Stimulated activated CD8-positive, alpha-beta memory T cell treated with anti-CD3 and anti-CD28 coated beads, Interleukin-2, amount 100 ng/mL, for 48 hours (primary cell): ENCODE results near the gene STRA8.
A peak's percentile ranks its signal among the peaks of the same experiment; 100 is the strongest.

Experiments
- DNase-seq, 2 donors: peaks; one replicate each; pipeline ENCODE4 v3.0.0-alpha.2; 2020; ENCODE audit warnings: low read depth in 2 of 2

STRA8 gene

GRCh38 chr7:135265637-135266036, 32.0 kb downstream of the STRA8 start:
- no peak for DNase-seq

DNA sequence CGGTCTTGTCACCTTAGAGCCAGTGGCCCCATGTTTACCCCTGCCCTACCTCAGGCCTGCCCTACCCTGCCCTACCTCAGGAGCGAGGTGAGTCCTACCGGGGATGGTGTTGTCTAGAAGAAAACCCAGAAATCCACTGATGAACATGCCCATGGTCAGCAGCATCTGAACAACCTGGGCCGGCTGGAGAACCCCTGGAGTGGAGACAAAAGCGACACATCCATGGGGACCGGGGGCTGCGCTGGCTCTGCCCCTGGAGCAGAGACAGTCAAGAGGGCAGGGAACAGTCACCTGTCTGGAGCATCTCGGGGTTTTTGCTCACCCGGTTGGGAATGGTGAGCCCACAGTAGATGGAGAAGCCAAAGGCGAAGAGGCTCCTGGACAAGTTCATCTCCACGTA, 36.3 kb downstream of the STRA8 start:
- DNase-seq, result no peak

- DNase-seq, result no peak
Observed at GRCh38 chr7:135270577-135271254, 37.1 kb downstream of the STRA8 start.

GRCh38 chr7:135271255-135271615, 37.6 kb downstream of the STRA8 start:
- no peak for DNase-seq

- no peak for DNase-seq
Observed at GRCh38 chr7:135272303-135272702, 38.7 kb downstream of the STRA8 start.

DNA sequence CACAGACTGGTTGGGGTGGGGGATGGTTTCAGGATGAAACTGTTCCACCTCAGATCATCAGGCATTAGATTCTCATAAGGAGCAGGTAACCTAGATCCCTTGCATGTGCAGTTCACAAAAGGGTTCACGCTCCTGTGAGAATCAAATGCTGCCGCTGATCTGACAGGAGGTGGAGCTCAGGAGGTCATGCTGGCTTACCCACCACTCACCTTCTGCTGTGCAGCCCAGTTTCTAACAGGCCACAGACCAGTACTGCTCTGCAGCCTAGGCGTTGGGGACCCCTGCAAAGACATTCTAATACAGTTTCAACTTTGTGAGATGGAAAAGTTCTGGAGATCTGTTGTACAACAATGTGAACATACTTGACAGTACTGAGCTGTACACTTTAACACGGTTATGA, 39.9 kb downstream of the STRA8 start:
- no peak for DNase-seq

- DNase-seq, result peak; percentile 53 to 72
Observed at GRCh38 chr7:135274495-135275268, 41.0 kb downstream of the STRA8 start.

- DNase-seq, result no peak
Observed at GRCh38 chr7:135275971-135276580, 42.4 kb downstream of the STRA8 start.

GRCh38 chr7:135277161-135277560, 43.5 kb downstream of the STRA8 start:
- no peak for DNase-seq

GRCh38 chr7:135281363-135281949, 47.8 kb downstream of the STRA8 start:
- peak; percentile 43 to 63 for DNase-seq

- no peak for DNase-seq
Observed at GRCh38 chr7:135282561-135283254, 49.1 kb downstream of the STRA8 start.

DNA sequence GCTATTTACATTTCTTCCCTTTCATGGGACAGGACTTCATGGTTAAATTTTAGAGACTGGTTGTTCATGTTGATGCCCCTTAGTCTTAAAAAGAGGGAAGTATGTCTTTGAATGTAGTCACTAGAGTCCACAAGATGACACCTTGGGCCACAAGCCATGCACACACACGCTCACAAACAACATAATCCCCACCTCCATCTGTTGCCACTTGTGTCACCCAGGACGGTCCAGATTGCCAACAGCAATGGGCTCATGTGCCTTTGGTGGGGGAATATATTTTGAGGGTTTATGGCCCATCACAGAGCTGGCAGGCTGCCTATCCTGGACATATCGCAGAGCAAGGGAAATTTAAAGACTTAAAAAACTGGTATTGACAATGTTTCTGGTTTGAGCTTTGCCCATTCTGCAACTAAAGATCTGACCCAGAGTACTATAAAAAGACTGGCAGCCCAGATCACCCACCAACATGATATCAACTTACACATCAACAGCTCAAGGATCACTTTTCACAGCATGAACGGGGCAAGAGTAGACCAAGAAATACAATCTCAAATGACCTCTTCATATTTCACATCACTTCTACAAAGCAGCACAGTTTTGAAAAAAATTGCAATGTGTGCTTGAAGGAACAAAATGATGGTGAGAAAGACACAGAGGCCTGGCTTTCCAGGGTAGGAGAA, 50.5 kb downstream of the STRA8 start:
- DNase-seq, result no peak

DNA sequence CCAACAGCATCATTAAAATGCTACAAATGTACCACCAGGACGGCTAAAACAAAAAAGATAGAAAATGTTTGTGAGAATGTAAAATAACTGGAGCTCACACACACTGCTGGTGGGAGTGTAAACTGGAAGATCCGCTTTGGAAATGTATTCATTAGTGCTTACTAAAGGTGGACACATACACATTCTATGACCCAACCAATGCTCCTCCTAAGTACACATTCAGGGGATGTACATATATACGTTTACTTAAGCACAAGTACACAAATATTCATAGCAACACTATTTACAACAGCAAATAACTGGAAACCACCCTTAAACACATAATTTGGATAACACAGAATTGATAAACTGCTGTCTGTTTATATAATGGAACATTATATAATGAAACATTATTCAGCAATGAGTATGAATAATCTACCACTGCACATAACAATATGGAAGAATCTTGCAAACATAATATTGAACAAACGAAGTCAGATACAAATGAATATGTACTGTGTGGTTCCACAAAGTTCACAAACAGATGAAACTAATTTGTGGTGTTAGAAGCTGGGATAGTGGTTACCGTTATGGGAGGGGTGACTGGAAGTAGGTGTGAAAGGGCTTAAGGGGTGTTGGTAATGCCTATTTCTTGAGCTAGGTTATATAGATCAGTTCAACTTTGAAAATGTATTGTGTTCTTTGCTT, 52.1 kb downstream of the STRA8 start:
- DNase-seq, result no peak

DNA sequence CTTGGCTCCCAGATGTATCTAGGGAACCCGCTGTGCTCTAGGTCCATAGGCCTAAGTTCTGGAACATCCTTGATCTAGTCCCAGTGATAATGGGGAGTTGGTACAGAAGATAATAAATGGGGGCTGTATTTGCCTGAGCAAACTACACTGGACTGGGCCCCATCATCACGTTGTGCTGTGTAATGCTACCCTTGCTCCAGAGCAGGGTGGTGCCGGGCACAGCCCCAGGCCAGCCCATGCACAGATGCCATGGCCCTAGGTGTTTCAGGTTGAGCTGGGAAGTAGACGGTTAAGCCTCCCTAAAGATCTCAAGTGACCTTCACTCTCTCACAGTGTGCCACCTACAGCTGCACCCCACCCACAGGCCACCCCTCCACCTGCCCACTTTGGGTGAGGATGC, 53.2 kb downstream of the STRA8 start:
- DNase-seq, result no peak

GRCh38 chr7:135290594-135290993, 57.0 kb downstream of the STRA8 start:
- DNase-seq, result no peak

DNA sequence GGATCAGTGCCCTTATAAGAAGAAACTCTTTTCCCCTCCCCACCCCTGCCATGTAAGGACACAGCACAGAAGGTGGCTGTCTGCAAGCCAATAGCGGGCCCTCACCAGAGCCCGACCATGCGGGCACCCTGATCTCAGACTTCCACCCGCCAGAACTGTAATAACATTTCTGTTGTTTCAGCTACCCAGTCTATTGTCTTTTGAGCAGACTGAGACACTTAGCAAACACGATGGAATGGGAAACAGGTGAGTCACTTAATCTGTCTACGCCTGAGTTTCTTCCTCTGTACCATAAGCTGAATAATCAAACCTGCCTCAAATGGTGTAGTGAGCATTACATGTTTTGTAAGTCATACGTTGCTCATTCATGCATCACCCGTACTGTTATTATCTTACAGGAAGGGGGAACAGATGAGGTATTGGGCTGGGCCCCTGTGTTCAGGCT, 58.2 kb downstream of the STRA8 start:
- no peak for DNase-seq

DNA sequence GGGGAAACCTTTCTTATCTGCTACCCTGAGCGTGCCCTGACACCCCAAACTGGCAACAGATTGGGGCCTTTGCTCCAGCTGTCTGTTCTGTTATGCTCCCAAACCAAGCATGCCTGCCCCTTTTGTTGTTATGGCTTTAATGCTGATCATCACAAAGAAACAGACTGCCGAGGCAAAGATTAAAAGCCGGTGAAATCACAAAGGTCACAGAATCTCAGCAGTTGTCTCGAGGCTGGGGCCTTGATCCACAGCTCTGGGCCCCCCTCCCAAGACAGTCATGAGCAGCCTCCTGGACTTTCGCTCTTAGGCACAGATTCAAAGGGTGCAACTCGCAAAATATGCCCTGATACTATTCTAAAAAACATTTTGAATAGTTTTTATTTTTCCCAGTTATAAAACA, 65.6 kb downstream of the STRA8 start:
- DNase-seq, result no peak

- no peak for DNase-seq
Observed at GRCh38 chr7:135300913-135301765, 67.5 kb downstream of the STRA8 start.
